K562 (cell line): ENCODE measurements around the gene KCNH2. TPM values are rescaled to one million over a fixed set of nuclear protein-coding genes. Genes with fewer than 3 reads are reported as not detected.

Experiments
- ARNT ChIP-seq, 2 experiments: fragments of 450-650 bp; IDR thresholded peaks; 2 replicates each; pipeline ENCODE4 v1.6.1; 2016; ENCODE audit warnings: mild to moderate bottlenecking in 1 of 2
- BACH1 ChIP-seq: fragments of 200-800 bp; sonication (Bioruptor generic); IDR thresholded peaks from 2 replicates; pipeline ENCODE4 v1.6.1; 2016; ENCODE audit warnings: missing genetic modification characterization, missing compliant biosample characterization
- CBX5 ChIP-seq: IDR thresholded peaks from 2 replicates; pipeline ENCODE4 v1.6.1; 2014; ENCODE audit warnings: low read depth, borderline replicate concordance
- CCAR2 ChIP-seq: fragments of 200-400 bp; formaldehyde crosslinking; IDR thresholded peaks from 2 replicates; pipeline ENCODE4 v1.6.1; 2017; ENCODE audit warnings: mild to moderate bottlenecking, low read depth, low read length
- FUS ChIP-seq: fragments of 200-400 bp; formaldehyde crosslinking; optimal IDR thresholded peaks from 2 replicates; pipeline ENCODE3; 2017; ENCODE audit warnings: low read depth, low read length
- GABPA ChIP-seq: fragments of 200-800 bp; sonication (Bioruptor generic); conservative IDR thresholded peaks from 2 replicates; pipeline ENCODE4 v1.6.1; 2016; ENCODE audit warnings: low read depth, missing genetic modification characterization, missing compliant biosample characterization
- GABPB1 ChIP-seq: sonication (generic); formaldehyde crosslinking; IDR thresholded peaks from 2 replicates; pipeline ENCODE4 v1.8.0; 2022; ENCODE audit warnings: mild to moderate bottlenecking, missing genetic modification reagents
- HMGN3 ChIP-seq: IDR thresholded peaks from 2 replicates; pipeline ENCODE4 v1.6.1; 2011; ENCODE audit warnings: borderline replicate concordance, low read depth, mild to moderate bottlenecking, mixed read lengths, low read length; ENCODE audit not compliant: insufficient read length; ENCODE audit errors: extremely low read depth
- MIER1 ChIP-seq: fragments of 450-650 bp; IDR thresholded peaks from 2 replicates; pipeline ENCODE4 v1.6.1; 2016; ENCODE audit warnings: antibody characterized with exemption, mild to moderate bottlenecking, low read depth
- NCOA4 ChIP-seq: fragments of 450-650 bp; IDR thresholded peaks from 2 replicates; pipeline ENCODE4 v1.6.1; 2018; ENCODE audit warnings: mild to moderate bottlenecking; ENCODE audit not compliant: partially characterized antibody
- NR0B1 ChIP-seq: fragments of 450-650 bp; IDR thresholded peaks from one replicate; pipeline ENCODE4 v1.6.1; 2018; ENCODE audit warnings: mild to moderate bottlenecking, moderate library complexity; ENCODE audit not compliant: partially characterized antibody
- NRF1 ChIP-seq, 2 experiments: fragments of 450-650 bp; IDR thresholded peaks in 1 of 2; conservative IDR thresholded peaks in 1 of 2; 2 replicates each; pipeline ENCODE4 v1.6.1; 2014; ENCODE audit warnings: mild to moderate bottlenecking in 2 of 2
- POLR3G ChIP-seq: IDR thresholded peaks from 2 replicates; pipeline ENCODE4 v1.6.1; 2011; ENCODE audit not compliant: insufficient read length, insufficient replicate concordance; ENCODE audit errors: extremely low read depth
- RAD21 ChIP-seq, 2 experiments: fragments of 250-450 bp in 1 of 2; fragments of 450-650 bp in 1 of 2; sonication (Bioruptor Pico) in 1 of 2; formaldehyde crosslinking in 1 of 2; IDR thresholded peaks in 1 of 2; conservative IDR thresholded peaks in 1 of 2; 2 replicates each; pipeline versions ENCODE4 v1.4.0 to v1.8.0; 2020 to 2022; ENCODE audit warnings: mild to moderate bottlenecking in 2 of 2, moderate library complexity in 1 of 2
- SRSF3 ChIP-seq: fragments of 200-400 bp; formaldehyde crosslinking; IDR thresholded peaks from 2 replicates; pipeline ENCODE4 v1.6.1; 2016; ENCODE audit warnings: mild to moderate bottlenecking, low read length, moderate library complexity; ENCODE audit not compliant: insufficient read depth
- TBP ChIP-seq: optimal IDR thresholded peaks from 2 replicates; pipeline ENCODE3; 2011; ENCODE audit warnings: low read depth, low read length, improper control_type of control experiment
- TFAP4 ChIP-seq: sonication (generic); formaldehyde crosslinking; IDR thresholded peaks from 2 replicates; pipeline ENCODE4 v1.8.0; 2022; ENCODE audit warnings: missing genetic modification reagents, mild to moderate bottlenecking, moderate library complexity, borderline replicate concordance
- XRCC4 ChIP-seq: IDR thresholded peaks from one replicate; pipeline ENCODE4 v1.6.1; 2011; ENCODE audit not compliant: insufficient read depth, insufficient read length; ENCODE audit errors: extremely low read depth
- ZNF12 ChIP-seq: sonication (generic); formaldehyde crosslinking; IDR thresholded peaks from 2 replicates; pipeline ENCODE4 v1.4.0; 2020; ENCODE audit warnings: mild to moderate bottlenecking, missing genetic modification reagents
- ZNF124 ChIP-seq: sonication (generic); formaldehyde crosslinking; IDR thresholded peaks from 2 replicates; pipeline ENCODE4 v1.8.1; 2022; ENCODE audit warnings: missing genetic modification reagents
- ZNF75A ChIP-seq: fragments of 450-650 bp; formaldehyde crosslinking; IDR thresholded peaks from 2 replicates; pipeline ENCODE4 v1.4.0; 2020; ENCODE audit warnings: mild to moderate bottlenecking
- polyA plus RNA-seq, 8 experiments: library from polyadenylated mRNA; depleted of rRNA in 4 of 8; stranded (reverse) in 5 of 8; unstranded in 3 of 8; fragments of >200 nt; fragmentation: Nextera tagmentation in 2 of 8; fragmentation: Illumina TruSeq in 1 of 8; extraction: Ambion mirVana in 2 of 8; extraction: Trizol in 1 of 8; gene quantifications; 2 replicates each; pipeline versions ENCODE4 v1.2.1 to v1.2.3, GENCODE V29; 2011 to 2014; ENCODE audit warnings: inconsistent platforms in 1 of 8, missing spikeins in 1 of 8
- total RNA-seq, 7 experiments: library from RNA; depleted of rRNA in 6 of 7; stranded (reverse); fragments of >200 nt in 6 of 7; fragmentation: Illumina TruSeq in 2 of 7; extraction: Trizol in 2 of 7; gene quantifications; 2 replicates each; pipeline versions ENCODE4 v1.2.1 to v1.2.3, GENCODE V29; 2011 to 2021; ENCODE audit warnings: low replicate concordance in 1 of 7
- TF ChIP-seq, protein P1 (sequence below): fragments of 250-450 bp; sonication (Bioruptor Pico); IDR thresholded peaks from 2 replicates; pipeline ENCODE4 v1.5.0; 2021
- TF ChIP-seq, protein P2 (sequence below): fragments of 250-450 bp; sonication (Bioruptor Pico); IDR thresholded peaks from 2 replicates; pipeline ENCODE4 v1.4.0; 2020; ENCODE audit warnings: mild to moderate bottlenecking, moderate library complexity

Gene KCNH2
- total and polyA plus RNA-seq, 9 of the 15 experiments (the other 6 are each of a cell fraction or from before 2014, with no cell fraction given): 18.1 to 368 (median 218) TPM

- TF ChIP-seq NCOA4 (no peak), RAD21 (CRISPR knock-in tag; conservative IDR thresholded peaks at IDR 0.05 in 1 of 2, IDR thresholded peaks at IDR 0.05 in 1 of 2) (peak; percentile 98), NRF1 (conservative IDR thresholded peaks at IDR 0.05 in 1 of 2, IDR thresholded peaks at IDR 0.05 in 1 of 2) (no peak), XRCC4 (no peak), CCAR2 (no peak), ARNT (IDR thresholded peaks at IDR 0.05) (peak in 1 of 2 experiments; percentile 14; a peak in 1 of 4 replicates), HMGN3 (peak; percentile 39), MIER1 (no peak), GABPA (no peak), BACH1 (0 out of 2 replicates have a peak, but pooled peaks have one; percentile 43), TFAP4 (peak; percentile 95), CBX5 (no peak), FUS (no peak), SRSF3 (peak; percentile 1; the same call in 1 of the 2 replicates), ZNF12 (CRISPR knock-in tag) (no peak), NR0B1 (no peak), GABPB1 (CRISPR knock-in tag) (no peak), ZNF124 (no peak), TBP (peak; percentile 44), ZNF75A (CRISPR knock-in tag) (no peak), POLR3G (no peak)
- TF ChIP-seq, protein P1, sequence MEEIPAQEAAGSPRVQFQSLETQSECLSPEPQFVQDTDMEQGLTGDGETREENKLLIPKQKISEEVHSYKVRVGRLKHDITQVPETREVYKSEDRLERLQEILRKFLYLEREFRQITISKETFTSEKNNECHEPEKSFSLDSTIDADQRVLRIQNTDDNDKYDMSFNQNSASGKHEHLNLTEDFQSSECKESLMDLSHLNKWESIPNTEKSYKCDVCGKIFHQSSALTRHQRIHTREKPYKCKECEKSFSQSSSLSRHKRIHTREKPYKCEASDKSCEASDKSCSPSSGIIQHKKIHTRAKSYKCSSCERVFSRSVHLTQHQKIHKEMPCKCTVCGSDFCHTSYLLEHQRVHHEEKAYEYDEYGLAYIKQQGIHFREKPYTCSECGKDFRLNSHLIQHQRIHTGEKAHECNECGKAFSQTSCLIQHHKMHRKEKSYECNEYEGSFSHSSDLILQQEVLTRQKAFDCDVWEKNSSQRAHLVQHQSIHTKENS (CRISPR knock-in tag): no peak
- TF ChIP-seq, protein P2, sequence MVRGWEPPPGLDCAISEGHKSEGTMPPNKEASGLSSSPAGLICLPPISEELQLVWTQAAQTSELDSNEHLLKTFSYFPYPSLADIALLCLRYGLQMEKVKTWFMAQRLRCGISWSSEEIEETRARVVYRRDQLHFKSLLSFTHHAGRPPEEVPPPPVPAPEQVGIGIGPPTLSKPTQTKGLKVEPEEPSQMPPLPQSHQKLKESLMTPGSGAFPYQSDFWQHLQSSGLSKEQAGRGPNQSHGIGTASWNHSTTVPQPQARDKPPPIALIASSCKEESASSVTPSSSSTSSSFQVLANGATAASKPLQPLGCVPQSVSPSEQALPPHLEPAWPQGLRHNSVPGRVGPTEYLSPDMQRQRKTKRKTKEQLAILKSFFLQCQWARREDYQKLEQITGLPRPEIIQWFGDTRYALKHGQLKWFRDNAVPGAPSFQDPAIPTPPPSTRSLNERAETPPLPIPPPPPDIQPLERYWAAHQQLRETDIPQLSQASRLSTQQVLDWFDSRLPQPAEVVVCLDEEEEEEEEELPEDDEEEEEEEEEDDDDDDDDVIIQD (CRISPR knock-in tag): no peak
Measured at GRCh38 chr7:150962553-150963399, 15.3 kb downstream of the KCNH2 start (continued).
